Endothelial cell of umbilical vein (primary cell): ENCODE results near the gene KLHDC9. TPM values are rescaled to one million over a fixed set of nuclear protein-coding genes. Genes with fewer than 3 reads are reported as not detected.

Source experiments
- BruUV-seq: library from RNA; stranded (reverse); fragments of 400-500 nt; replicated peaks from 2 replicates; lab custom pipeline; 2021; lab: Mats Ljungman, UMichigan
- CTCF ChIA-PET: fragments of 300-600, 350-600 bp; sonication (Branson Sonifier 250); formaldehyde crosslinking; loops from one replicate; lab custom pipeline; 2021; ENCODE audit warnings: antibody characterized with exemption, inconsistent platforms; lab: Charles Lee
- POLR2A ChIA-PET: fragments of 300-600, 350-600 bp; sonication (Branson Sonifier 250); formaldehyde crosslinking; loops from one replicate; lab custom pipeline; 2021; ENCODE audit warnings: antibody characterized with exemption, inconsistent platforms; lab: Charles Lee
- DNase-seq: peaks from one replicate; pipeline ENCODE4 v3.0.0-alpha.2; 2011; ENCODE audit warnings: low read depth, low spot score
- FAIRE-seq: peaks from 2 replicates; lab custom pipeline; 2011; peaks lifted over from hg19 to GRCh38; lab: Jason Lieb, UNC
- H2AFZ ChIP-seq: 2 replicates; pipeline ENCODE4 v1.6.0; 2012; ENCODE audit warnings: low read depth, low read length, control low read depth, inconsistent platforms
- H3K27ac ChIP-seq: 2 replicates; pipeline ENCODE4 v1.5.1; 2011; ENCODE audit warnings: low read depth, mild to moderate bottlenecking, control low read depth, low read length, moderate library complexity; ENCODE audit not compliant: insufficient read depth
- H3K27me3 ChIP-seq, 2 experiments: 2 replicates each; pipeline versions ENCODE4 v1.6.0 to v1.6.1; 2011; ENCODE audit warnings: low read length in 2 of 2, mixed read lengths in 1 of 2; ENCODE audit not compliant: control insufficient read depth in 2 of 2, insufficient read depth in 2 of 2
- H3K36me3 ChIP-seq, 2 experiments: 2 replicates in 1 of 2; 3 replicates in 1 of 2; pipeline ENCODE4 v1.5.1; 2011; ENCODE audit warnings: low read length in 2 of 2, mild to moderate bottlenecking in 1 of 2, moderate library complexity in 1 of 2; ENCODE audit not compliant: control insufficient read depth in 2 of 2, insufficient read depth in 2 of 2; ENCODE audit errors: extremely low read depth in 1 of 2
- H3K4me1 ChIP-seq: 3 replicates; pipeline ENCODE4 v1.5.1; 2011; ENCODE audit warnings: mild to moderate bottlenecking, low read length; ENCODE audit not compliant: control insufficient read depth, insufficient read depth; ENCODE audit errors: extremely low read depth
- H3K4me2 ChIP-seq: 2 replicates; pipeline ENCODE4 v1.6.1; 2011; ENCODE audit warnings: low read length, control low read depth, mixed read lengths; ENCODE audit not compliant: insufficient read depth
- H3K4me3 ChIP-seq, 3 experiments: fragments of 200-600 bp in 1 of 3; sonication (generic), shearing (Covaris generic) in 1 of 3; replicated peaks in 1 of 3; 2 replicates each; pipeline ENCODE4 v1.5.1; 2011 to 2016; ENCODE audit warnings: control low read depth in 3 of 3, low read length in 3 of 3, mild to moderate bottlenecking in 2 of 3, inconsistent platforms in 1 of 3, low read depth in 1 of 3, moderate library complexity in 1 of 3; ENCODE audit not compliant: insufficient read depth in 1 of 3
- H3K79me2 ChIP-seq: 2 replicates; pipeline ENCODE4 v1.6.0; 2012; ENCODE audit warnings: low read length, inconsistent platforms; ENCODE audit not compliant: control insufficient read depth, insufficient read depth
- H3K9ac ChIP-seq: replicated peaks from 2 replicates; pipeline ENCODE3; 2011; ENCODE audit warnings: low read length, control low read depth; ENCODE audit not compliant: insufficient read depth; ENCODE audit errors: extremely low read depth
- H3K9me1 ChIP-seq: replicated peaks from 3 replicates; pipeline ENCODE4 v1.6.0; 2011; ENCODE audit warnings: mild to moderate bottlenecking, low read length; ENCODE audit not compliant: control insufficient read depth, insufficient read depth; ENCODE audit errors: extremely low read depth
- H3K9me3 ChIP-seq: replicated peaks from 2 replicates; pipeline ENCODE4 v1.5.1; 2012; ENCODE audit warnings: low read length, inconsistent platforms; ENCODE audit not compliant: control insufficient read depth, insufficient read depth
- H4K20me1 ChIP-seq: replicated peaks from 2 replicates; pipeline ENCODE3; 2011; ENCODE audit warnings: mild to moderate bottlenecking, low read length; ENCODE audit not compliant: control insufficient read depth, insufficient read depth; ENCODE audit errors: extremely low read depth
- CTCF ChIP-seq, 2 donors: IDR thresholded peaks; 1 replicate in 1 of 2; 2 replicates in 1 of 2; pipeline ENCODE4 v1.5.1; 2011; ENCODE audit warnings: low read length in 2 of 2, mild to moderate bottlenecking in 2 of 2, moderate library complexity in 2 of 2, control low read depth in 1 of 2, inconsistent platforms in 1 of 2, low read depth in 1 of 2; ENCODE audit not compliant: insufficient read depth in 1 of 2; ENCODE audit errors: extremely low read depth in 1 of 2
- EZH2 ChIP-seq: IDR thresholded peaks from 2 replicates; pipeline ENCODE4 v1.6.1; 2012; ENCODE audit warnings: borderline replicate concordance, low read depth, mild to moderate bottlenecking, moderate library complexity, low read length, inconsistent platforms; ENCODE audit not compliant: severe bottlenecking
- FOS ChIP-seq: IDR thresholded peaks from 2 replicates; pipeline ENCODE4 v1.6.1; 2011; ENCODE audit warnings: mild to moderate bottlenecking, low read length, moderate library complexity, borderline replicate concordance; ENCODE audit not compliant: insufficient read depth
- GATA2 ChIP-seq: IDR thresholded peaks from 2 replicates; pipeline ENCODE4 v1.7.0; 2011; ENCODE audit warnings: low read depth, mild to moderate bottlenecking, moderate library complexity, mixed read lengths, low read length; ENCODE audit not compliant: insufficient read length, insufficient read depth
- JUN ChIP-seq: IDR thresholded peaks from 2 replicates; pipeline ENCODE4 v1.6.1; 2011; ENCODE audit warnings: borderline replicate concordance, low read depth; ENCODE audit not compliant: insufficient read length, insufficient read depth
- MYC ChIP-seq: IDR thresholded peaks from one replicate; pipeline ENCODE4 v1.6.1; 2011; ENCODE audit warnings: mild to moderate bottlenecking, low read depth, low read length
- POLR2A ChIP-seq: IDR thresholded peaks from 2 replicates; pipeline ENCODE4 v1.6.1; 2012; ENCODE audit warnings: low read depth, mild to moderate bottlenecking, control low read depth, low read length
- POLR2AphosphoS5 ChIP-seq: IDR thresholded peaks from 2 replicates; pipeline ENCODE4 v1.6.1; 2012; ENCODE audit warnings: low read depth, mild to moderate bottlenecking, control low read depth, low read length, moderate library complexity; ENCODE audit not compliant: insufficient read depth
- dilution Hi-C: fragments of 300-500 bp; cut with MboI; formaldehyde crosslinking; loops from one replicate; pipeline ENCODE4 v1.15.0; 2019; ENCODE audit warnings: low sequenced_read_pairs; ENCODE audit not compliant: extremely low pct_ligation_motif_present
- intact Hi-C: fragments of 100-400 bp; cut with micrococcal nuclease; formaldehyde crosslinking; loops from one replicate; pipeline ENCODE4 v1.10.0; 2022
- polyA plus RNA-seq, 4 experiments: library from polyadenylated mRNA; depleted of rRNA in 3 of 4; stranded (reverse) in 3 of 4; unstranded in 1 of 4; fragments of >200 nt; gene quantifications; 2 replicates each; pipeline versions ENCODE4 v1.2.1 to v1.2.3, GENCODE V29; 2011 to 2012; ENCODE audit warnings: missing spikeins in 1 of 4
- total RNA-seq: library from RNA; stranded (reverse); gene quantifications from 2 replicates; pipeline ENCODE4 v1.2.3, GENCODE V29; 2021

The KLHDC9 gene
- total and polyA plus RNA-seq, 2 donors (not counting 3 experiments of a cell fraction or from before 2014, with no cell fraction given): 1.1 to 2.6 TPM

GRCh38 chr1:161089938-161090337 lies 8.2 kb upstream of the KLHDC9 start:
- POLR2A ChIA-PET: no interaction called here

DNA sequence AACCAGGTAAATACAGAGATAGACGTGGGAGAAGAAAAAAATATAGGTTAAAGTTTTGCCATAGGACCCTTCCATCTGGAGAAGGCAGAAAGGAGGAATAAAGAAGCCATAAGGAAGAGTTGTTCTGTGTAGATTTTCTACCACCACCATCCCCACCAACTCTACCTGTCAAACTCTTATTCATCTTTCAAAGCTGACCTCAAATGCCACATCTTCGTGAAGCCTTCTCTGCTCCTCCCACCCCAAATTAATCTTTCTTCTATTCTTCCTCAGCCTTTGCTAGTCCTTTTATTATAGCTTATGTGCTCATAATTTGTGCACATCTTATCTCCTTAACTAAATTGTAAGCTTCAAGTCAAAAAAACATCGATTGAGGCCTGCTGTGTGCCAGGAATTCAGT lies 7.5 kb upstream of the KLHDC9 start:
- dilution Hi-C loops: no loop called here
- Histone ChIP-seq H3K36me3 (no peaks in the 10 kb centered on the region), H3K4me3 (no peak overlapping the region), H2AFZ (no peak overlapping the region), H3K79me2 (no peaks in the 10 kb centered on the region), H3K9me1 (no peaks in the 10 kb centered on the region), H3K9ac (no peak overlapping the region), H3K9me3 (no peaks in the 10 kb centered on the region), H3K27ac (no peak overlapping the region), H4K20me1 (no peaks in the 10 kb centered on the region), H3K4me2 (no peak overlapping the region), H3K27me3 (no peaks in the 10 kb centered on the region), H3K4me1 (no peaks in the 10 kb centered on the region)
- intact Hi-C loops: no loop called here
- CTCF ChIA-PET: interaction anchor here (1.1 kb wide), 1 partner anchor 93 kb away, joined by 4 read pairs; no protein-coding TSS in a partner anchor
- TF ChIP-seq CTCF (IDR thresholded peaks at IDR 0.05; ENCODE audit: extremely low read depth in 1 of 2, insufficient read depth in 1 of 2, low read depth in 1 of 2, low read length in 2 of 2) (no peak), EZH2 (no peak)
- BruUV-seq: no TSS peak
- POLR2A ChIA-PET: no interaction called here
- DNase-seq (no peak), FAIRE-seq (no peak)

More at GRCh38 chr1:161089938-161090337, 8.2 kb upstream of the KLHDC9 start:
- BruUV-seq: no TSS peak
- Histone ChIP-seq H3K9me1 (no peaks in the 10 kb centered on the region), H3K9me3 (no peaks in the 10 kb centered on the region), H3K27me3 (no peaks in the 10 kb centered on the region), H2AFZ (no peak overlapping the region), H3K36me3 (no peaks in the 10 kb centered on the region), H3K4me1 (no peaks in the 10 kb centered on the region), H3K79me2 (no peaks in the 10 kb centered on the region), H3K4me2 (no peak overlapping the region), H3K9ac (no peak overlapping the region), H4K20me1 (no peaks in the 10 kb centered on the region), H3K4me3 (no peak overlapping the region), H3K27ac (no peak overlapping the region)
- TF ChIP-seq JUN (no peak), POLR2A (no peak), MYC (no peak), FOS (no peak), POLR2AphosphoS5 (no peak), EZH2 (no peak), GATA2 (no peak)
- dilution Hi-C loops (no loop called here), intact Hi-C loops (no loop called here)
- FAIRE-seq (no peak), DNase-seq (no peak)
- CTCF ChIA-PET: interaction anchor here (2.1 kb wide), 1 partner anchor 92 kb away, joined by 6 read pairs; no protein-coding TSS in a partner anchor
